ENCODE results near the gene C14orf119. TPM values are rescaled to one million over a fixed set of nuclear protein-coding genes. Genes with fewer than 3 reads are reported as not detected.

The C14orf119 gene
- total RNA-seq, 1 experiment from 2014 or later, result 65.1 TPM

DNA sequence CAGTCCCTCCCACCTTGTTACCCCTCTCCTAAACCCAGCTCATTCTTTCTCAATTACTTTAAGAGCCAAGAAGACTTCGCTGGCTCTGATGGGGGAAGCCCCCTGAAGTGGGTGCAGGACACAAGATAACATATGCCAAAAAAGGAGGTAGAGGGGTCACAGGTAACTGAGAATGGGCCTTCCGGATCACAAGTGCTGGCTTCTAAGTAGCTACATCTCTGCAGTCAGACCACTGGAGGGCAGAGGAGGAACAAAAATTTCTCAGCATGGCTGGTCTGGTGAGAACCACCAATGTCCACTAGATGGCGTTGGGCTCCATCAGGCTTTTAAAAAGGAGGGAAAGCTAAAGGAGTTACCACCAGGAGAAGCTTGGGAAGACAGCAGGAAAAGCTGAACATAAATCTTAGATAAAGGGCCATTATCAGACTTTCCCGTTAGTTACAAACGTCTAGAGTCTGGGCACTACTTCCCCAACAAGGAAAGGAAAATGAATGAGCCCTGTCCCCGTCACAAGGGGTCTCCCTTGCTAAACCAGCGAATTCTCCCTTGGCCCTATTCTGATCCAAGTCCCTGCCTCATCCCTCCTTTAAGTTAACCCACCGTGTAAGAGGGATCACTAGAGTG, 26.4 kb upstream of the C14orf119 start:
- no peak overlapping the region for H3T11ph ChIP-seq (ENCODE audit: low read length)
- H3K18ac ChIP-seq (ENCODE audit: insufficient read length, low read depth, low read length), result no peak overlapping the region
- H3K36me3 Mint-ChIP-seq (ENCODE audit: insufficient read depth in 1 of 3, low read depth in 3 of 3), result peaks cover 42 to 84% (median 72%) of the 10 kb centered on the region in 3 experiments; a peak in 6 of 7 replicates
- H4K91ac ChIP-seq (ENCODE audit: insufficient read length, low read depth, low read length), result no peak overlapping the region
- H2BK15ac ChIP-seq (ENCODE audit: low read depth, low read length), result no peak overlapping the region
- H3K4me1 ChIP-seq (ENCODE audit: insufficient read depth, low read length), result 0 out of 2 replicates have a peak, but pooled peaks cover 3% of the 10 kb centered on the region
- H3K9ac ChIP-seq (ENCODE audit: extremely low read depth, insufficient read length, low read length), result no peak overlapping the region
- H3K4me1 Mint-ChIP-seq, result peaks cover 35 to 52% of the 10 kb centered on the region in 2 experiments
- TF ChIP-seq, protein P1, sequence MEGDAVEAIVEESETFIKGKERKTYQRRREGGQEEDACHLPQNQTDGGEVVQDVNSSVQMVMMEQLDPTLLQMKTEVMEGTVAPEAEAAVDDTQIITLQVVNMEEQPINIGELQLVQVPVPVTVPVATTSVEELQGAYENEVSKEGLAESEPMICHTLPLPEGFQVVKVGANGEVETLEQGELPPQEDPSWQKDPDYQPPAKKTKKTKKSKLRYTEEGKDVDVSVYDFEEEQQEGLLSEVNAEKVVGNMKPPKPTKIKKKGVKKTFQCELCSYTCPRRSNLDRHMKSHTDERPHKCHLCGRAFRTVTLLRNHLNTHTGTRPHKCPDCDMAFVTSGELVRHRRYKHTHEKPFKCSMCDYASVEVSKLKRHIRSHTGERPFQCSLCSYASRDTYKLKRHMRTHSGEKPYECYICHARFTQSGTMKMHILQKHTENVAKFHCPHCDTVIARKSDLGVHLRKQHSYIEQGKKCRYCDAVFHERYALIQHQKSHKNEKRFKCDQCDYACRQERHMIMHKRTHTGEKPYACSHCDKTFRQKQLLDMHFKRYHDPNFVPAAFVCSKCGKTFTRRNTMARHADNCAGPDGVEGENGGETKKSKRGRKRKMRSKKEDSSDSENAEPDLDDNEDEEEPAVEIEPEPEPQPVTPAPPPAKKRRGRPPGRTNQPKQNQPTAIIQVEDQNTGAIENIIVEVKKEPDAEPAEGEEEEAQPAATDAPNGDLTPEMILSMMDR (conservative IDR thresholded peaks at IDR 0.05), result peak; percentile 100
- no peak overlapping the region for H2BK120ac ChIP-seq (ENCODE audit: low read depth, low read length, poor library complexity, severe bottlenecking)
- no peaks in the 10 kb centered on the region for H3K9me3 ChIP-seq (ENCODE audit: control insufficient read depth, low read depth, low read length)
- H4K20me1 ChIP-seq (ENCODE audit: control insufficient read depth, insufficient read depth, insufficient read length), result peaks cover 3% of the 10 kb centered on the region
- WGBS (ENCODE audit: extremely low coverage, insufficient read length, low lambda C conversion rate), result no CpG with 5 or more reads among the region's 8 CpGs
- no peak overlapping the region for H2AFZ ChIP-seq (ENCODE audit: low read length)
- peak overlapping the region; percentile 92 to 95 (median 93); a peak in 6 of 7 replicates for H3K27ac Mint-ChIP-seq
- no peak overlapping the region for H3K4me2 ChIP-seq (ENCODE audit: insufficient read depth, insufficient read length, low read length)
- no peak overlapping the region for H4K8ac ChIP-seq (replicated peaks; ENCODE audit: insufficient read length, low read depth, low read length)
- H3K79me1 ChIP-seq (ENCODE audit: insufficient read depth, low read depth, low read length, poor library complexity, severe bottlenecking), result peaks cover 17% of the 10 kb centered on the region
- H3K79me2 ChIP-seq (ENCODE audit: insufficient read depth, low read length), result peaks cover 5% of the 10 kb centered on the region; the same call in 1 of the 2 replicates
- H3K14ac ChIP-seq (ENCODE audit: insufficient read depth, low read length), result no peak overlapping the region
- H3K23ac ChIP-seq (ENCODE audit: insufficient read length, low read depth, low read length), result no peak overlapping the region
- no peaks in the 10 kb centered on the region for H3K27me3 ChIP-seq (ENCODE audit: insufficient read depth, low read length)
- no peak overlapping the region for H4K5ac ChIP-seq (ENCODE audit: insufficient read length, low read depth, low read length)
- DNase-seq, result peak; percentile 91
- H3K9me3 Mint-ChIP-seq, result no peaks in the 10 kb centered on the region
- H2AK5ac ChIP-seq (ENCODE audit: insufficient read length, low read length), result no peak overlapping the region
- H3K4ac ChIP-seq (ENCODE audit: low read depth, low read length), result no peak overlapping the region
- no peaks in the 10 kb centered on the region; the same call in 1 of the 2 replicates for H3K27me3 Mint-ChIP-seq (ENCODE audit: low read depth)
- no peak overlapping the region for H3K56ac ChIP-seq (ENCODE audit: insufficient read length, low read depth, low read length)
- H3K4me3 Mint-ChIP-seq, result peak overlapping the region; percentile 46 to 68
- no peak overlapping the region for H3K27ac ChIP-seq (ENCODE audit: insufficient read length, low read depth, low read length)
- H2BK12ac ChIP-seq (ENCODE audit: insufficient read length, low read depth, low read length), result no peak overlapping the region
- no peak overlapping the region for H2BK20ac ChIP-seq (ENCODE audit: low read depth, low read length, poor library complexity, severe bottlenecking)
- H3K23me2 ChIP-seq (ENCODE audit: insufficient read length, low read depth, low read length, poor library complexity, severe bottlenecking), result peaks cover 12% of the 10 kb centered on the region
- H2BK5ac ChIP-seq (ENCODE audit: insufficient read length, low read length), result no peak overlapping the region

Data from H9 (cell line).